GM23338 (cell line): ENCODE results near the gene KDM4B. TPM values are rescaled to one million over a fixed set of nuclear protein-coding genes. Genes with fewer than 3 reads are reported as not detected.
A peak's percentile ranks its signal among the peaks of the same experiment; 100 is the strongest.

Experiments
- ATAC-seq: fragments of 200-7000 bp; cut with Tn5 transposase; 3 replicates; pipeline ENCODE4 v1.9.1; 2020
- DNase-seq: peaks from one replicate; pipeline ENCODE4 v3.0.0-alpha.2; 2015; ENCODE audit warnings: low spot score
- H2AFZ ChIP-seq: fragments of 200-600 bp; sonication (generic); 2 replicates; pipeline ENCODE4 v1.8.0; 2016; ENCODE audit warnings: antibody characterized with exemption, mild to moderate bottlenecking, moderate library complexity
- H3F3A ChIP-seq: fragments of 200-600 bp; sonication (generic); replicated peaks from 2 replicates; pipeline ENCODE4 v1.8.0; 2017; ENCODE audit warnings: antibody characterized with exemption, mixed run types, low read depth
- H3K27ac ChIP-seq: fragments of 200-600 bp; sonication (generic); 2 replicates; pipeline ENCODE4 v1.6.1; 2016; ENCODE audit warnings: low read depth
- H3K27me3 ChIP-seq: fragments of 200-600 bp; sonication (generic); 2 replicates; pipeline ENCODE4 v1.8.0; 2016; ENCODE audit warnings: mild to moderate bottlenecking, mixed run types, moderate library complexity; ENCODE audit not compliant: insufficient read depth
- H3K36me3 ChIP-seq: fragments of 200-600 bp; sonication (generic); 2 replicates; pipeline ENCODE4 v1.8.0; 2016; ENCODE audit warnings: mild to moderate bottlenecking; ENCODE audit not compliant: insufficient read depth
- H3K4me1 ChIP-seq: fragments of 200-600 bp; sonication (generic); 2 replicates; pipeline ENCODE4 v1.8.0; 2016; ENCODE audit warnings: mild to moderate bottlenecking, moderate library complexity; ENCODE audit not compliant: insufficient read depth
- H3K4me2 ChIP-seq: fragments of 200-600 bp; sonication (generic); 2 replicates; pipeline ENCODE4 v1.7.1; 2017; ENCODE audit warnings: mixed run types
- H3K4me3 ChIP-seq: fragments of 200-600 bp; sonication (generic); 2 replicates; pipeline ENCODE4 v1.6.1; 2016; ENCODE audit warnings: mixed run types
- H3K79me2 ChIP-seq: fragments of 200-600 bp; sonication (generic); replicated peaks from 2 replicates; pipeline ENCODE4 v1.8.0; 2017; ENCODE audit warnings: mild to moderate bottlenecking; ENCODE audit not compliant: insufficient read depth
- H3K9me2 ChIP-seq: fragments of 200-600 bp; sonication (generic); 2 replicates; pipeline ENCODE4 v1.8.0; 2017; ENCODE audit not compliant: insufficient read depth
- H4K20me1 ChIP-seq: fragments of 200-600 bp; sonication (generic); replicated peaks from 2 replicates; pipeline ENCODE4 v1.8.0; 2017; ENCODE audit warnings: mild to moderate bottlenecking; ENCODE audit not compliant: insufficient read depth
- H3K27ac Mint-ChIP-seq: 2 replicates; pipeline ENCODE4 v1.8.0; 2020; ENCODE audit warnings: inconsistent platforms, mild to moderate bottlenecking, moderate library complexity, mixed read lengths
- H3K27me3 Mint-ChIP-seq: 3 replicates; pipeline ENCODE4 v1.8.0; 2022; ENCODE audit warnings: low read depth, mild to moderate bottlenecking, moderate library complexity, mixed read lengths, inconsistent platforms; ENCODE audit not compliant: insufficient read depth, poor library complexity
- H3K36me3 Mint-ChIP-seq: 3 replicates; pipeline ENCODE4 v1.8.0; 2021; ENCODE audit warnings: low read depth, mild to moderate bottlenecking, inconsistent platforms, moderate library complexity, mixed read lengths
- H3K4me1 Mint-ChIP-seq: 3 replicates; pipeline ENCODE4 v1.8.0; 2020; ENCODE audit warnings: mild to moderate bottlenecking, inconsistent platforms, mixed read lengths
- H3K4me3 Mint-ChIP-seq: 3 replicates; pipeline ENCODE4 v1.8.0; 2021; ENCODE audit warnings: moderate library complexity, mild to moderate bottlenecking, inconsistent platforms, mixed read lengths
- H3K9me3 Mint-ChIP-seq: 3 replicates; pipeline ENCODE4 v1.8.0; 2020; ENCODE audit warnings: moderate library complexity, mild to moderate bottlenecking, inconsistent platforms, mixed read lengths
- CREB1 ChIP-seq: fragments of 250-450 bp; sonication (Bioruptor Pico); IDR thresholded peaks from 2 replicates; pipeline ENCODE4 v1.5.0; 2020; ENCODE audit warnings: low read depth, mild to moderate bottlenecking, moderate library complexity
- CTCF ChIP-seq, 2 experiments: fragments of 200-600 bp in 1 of 2; sonication (generic) in 1 of 2; conservative IDR thresholded peaks; 2 replicates each; pipeline versions ENCODE4 v1.5.1 to v1.6.1; 2016 to 2017; ENCODE audit warnings: antibody characterized with exemption in 2 of 2, low read depth in 2 of 2, mild to moderate bottlenecking in 2 of 2, moderate library complexity in 1 of 2
- EZH2 ChIP-seq: fragments of 200-600 bp; sonication (generic); IDR thresholded peaks from one replicate; pipeline ENCODE4 v1.8.0; 2017; ENCODE audit warnings: antibody characterized with exemption, mild to moderate bottlenecking, low read depth; ENCODE audit not compliant: unreplicated experiment
- EZH2phosphoT487 ChIP-seq: fragments of 200-600 bp; sonication (generic); IDR thresholded peaks from one replicate; pipeline ENCODE4 v1.8.1; 2018; ENCODE audit warnings: antibody characterized with exemption; ENCODE audit not compliant: unreplicated experiment
- JUNB ChIP-seq: IDR thresholded peaks from one replicate; pipeline ENCODE4 v1.6.1; 2016; ENCODE audit warnings: antibody characterized with exemption; ENCODE audit not compliant: unreplicated experiment
- NANOG ChIP-seq: IDR thresholded peaks from 2 replicates; pipeline ENCODE4 v1.6.1; 2016; ENCODE audit warnings: antibody characterized with exemption, borderline replicate concordance
- POLR2AphosphoS5 ChIP-seq: IDR thresholded peaks from 2 replicates; pipeline ENCODE4 v1.6.1; 2016; ENCODE audit warnings: antibody characterized with exemption, low read depth
- STAT1 ChIP-seq: IDR thresholded peaks from one replicate; pipeline ENCODE4 v1.6.1; 2016; ENCODE audit warnings: antibody characterized with exemption; ENCODE audit not compliant: unreplicated experiment
- ZNF114 ChIP-seq: fragments of 250-450 bp; sonication (Bioruptor Pico); IDR thresholded peaks from 2 replicates; pipeline ENCODE4 v1.5.0; 2020; ENCODE audit warnings: mild to moderate bottlenecking, moderate library complexity
- ZNF331 ChIP-seq: fragments of 250-450 bp; sonication (Bioruptor Pico); IDR thresholded peaks from 2 replicates; pipeline ENCODE4 v1.5.0; 2020; ENCODE audit warnings: low read depth, mild to moderate bottlenecking, moderate library complexity
- polyA plus RNA-seq: library from polyadenylated mRNA; unstranded; fragments of >200 nt; fragmentation: Nextera tagmentation; extraction: Ambion mirVana; gene quantifications from 2 replicates; pipeline ENCODE4 v1.2.1, GENCODE V29; 2016
- total RNA-seq: library from RNA; depleted of rRNA; stranded (reverse); fragments of >200 nt; shearing (Covaris generic); gene quantifications from 2 replicates; pipeline ENCODE4 v1.2.3, GENCODE V29; 2014
- TF ChIP-seq, protein P1 (sequence below): IDR thresholded peaks from one replicate; pipeline ENCODE4 v1.6.1; 2018; ENCODE audit warnings: antibody characterized with exemption; ENCODE audit not compliant: unreplicated experiment
- TF ChIP-seq, protein P2 (sequence below): IDR thresholded peaks from 2 replicates; pipeline ENCODE4 v1.6.1; 2016; ENCODE audit warnings: antibody characterized with exemption
- TF ChIP-seq, protein P3 (sequence below): fragments of 250-450 bp; sonication (Bioruptor Pico); IDR thresholded peaks from 2 replicates; pipeline ENCODE4 v1.5.0; 2020; ENCODE audit warnings: mild to moderate bottlenecking, moderate library complexity

Gene KDM4B
- total and polyA plus RNA-seq, 2 experiments from 2014 or later: 9.1 to 27.6 TPM

DNA sequence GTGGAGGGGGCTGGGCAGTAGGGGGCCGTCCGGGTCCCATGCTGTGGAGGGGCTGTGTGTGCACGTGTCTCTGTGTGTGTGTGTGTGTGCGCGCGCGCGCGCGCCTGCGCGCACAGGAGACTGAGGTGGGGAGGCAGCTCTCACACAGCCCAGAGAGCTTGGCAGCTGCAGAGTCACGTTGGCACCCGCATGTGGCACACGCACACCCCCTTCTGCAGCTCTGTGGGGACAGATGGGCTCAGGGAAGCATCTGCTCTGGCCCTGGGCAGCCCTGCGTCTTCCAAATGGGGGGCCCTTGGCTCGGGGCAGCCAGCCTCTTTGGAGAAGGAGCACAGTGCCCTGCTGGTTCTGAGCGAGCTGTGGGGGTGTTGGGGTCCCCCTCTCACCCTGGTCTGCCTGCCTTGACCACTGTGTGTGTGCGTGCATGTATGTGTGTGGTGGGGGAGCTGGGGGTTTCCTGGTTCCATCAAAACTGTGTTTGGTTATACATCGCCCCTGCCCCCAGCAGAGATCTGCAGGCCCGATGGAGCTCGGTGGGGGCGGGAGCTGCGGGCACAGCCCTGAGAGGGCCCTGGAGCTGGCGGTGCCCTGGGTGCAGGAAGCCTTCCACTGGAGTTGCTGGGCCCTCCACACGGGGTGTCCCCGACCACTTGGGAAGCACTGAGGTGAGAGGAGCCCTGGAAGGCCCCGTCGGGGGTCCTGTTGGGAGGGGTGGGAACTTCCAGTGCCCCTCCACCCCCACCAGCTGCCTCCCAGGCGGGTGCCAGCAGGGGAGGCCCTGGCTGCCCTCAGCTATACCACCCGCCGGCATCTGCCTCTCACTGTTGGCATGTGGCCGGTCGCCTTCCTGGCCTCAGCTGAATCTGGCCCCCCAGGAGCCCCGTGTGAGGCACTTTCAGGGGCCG is 67.1 kb downstream of the KDM4B start:
- Histone ChIP-seq H3K9me2 (no peaks in the 10 kb centered on the region), H3K4me1 (no peaks in the 10 kb centered on the region), H3F3A (no peaks in the 10 kb centered on the region), H3K36me3 (no peaks in the 10 kb centered on the region), H2AFZ (no peak overlapping the region), H3K79me2 (peaks cover 7% of the 10 kb centered on the region; the same call in 1 of the 2 replicates), H4K20me1 (peaks cover 9% of the 10 kb centered on the region), H3K4me2 (no peak overlapping the region), H3K27ac (no peak overlapping the region), H3K27me3 (no peaks in the 10 kb centered on the region), H3K4me3 (no peak overlapping the region)
- H3K4me1 Mint-ChIP-seq: no peaks in the 10 kb centered on the region; the same call in 2 of the 3 replicates
- H3K27me3 Mint-ChIP-seq: no peaks in the 10 kb centered on the region
- TF ChIP-seq, protein P1, sequence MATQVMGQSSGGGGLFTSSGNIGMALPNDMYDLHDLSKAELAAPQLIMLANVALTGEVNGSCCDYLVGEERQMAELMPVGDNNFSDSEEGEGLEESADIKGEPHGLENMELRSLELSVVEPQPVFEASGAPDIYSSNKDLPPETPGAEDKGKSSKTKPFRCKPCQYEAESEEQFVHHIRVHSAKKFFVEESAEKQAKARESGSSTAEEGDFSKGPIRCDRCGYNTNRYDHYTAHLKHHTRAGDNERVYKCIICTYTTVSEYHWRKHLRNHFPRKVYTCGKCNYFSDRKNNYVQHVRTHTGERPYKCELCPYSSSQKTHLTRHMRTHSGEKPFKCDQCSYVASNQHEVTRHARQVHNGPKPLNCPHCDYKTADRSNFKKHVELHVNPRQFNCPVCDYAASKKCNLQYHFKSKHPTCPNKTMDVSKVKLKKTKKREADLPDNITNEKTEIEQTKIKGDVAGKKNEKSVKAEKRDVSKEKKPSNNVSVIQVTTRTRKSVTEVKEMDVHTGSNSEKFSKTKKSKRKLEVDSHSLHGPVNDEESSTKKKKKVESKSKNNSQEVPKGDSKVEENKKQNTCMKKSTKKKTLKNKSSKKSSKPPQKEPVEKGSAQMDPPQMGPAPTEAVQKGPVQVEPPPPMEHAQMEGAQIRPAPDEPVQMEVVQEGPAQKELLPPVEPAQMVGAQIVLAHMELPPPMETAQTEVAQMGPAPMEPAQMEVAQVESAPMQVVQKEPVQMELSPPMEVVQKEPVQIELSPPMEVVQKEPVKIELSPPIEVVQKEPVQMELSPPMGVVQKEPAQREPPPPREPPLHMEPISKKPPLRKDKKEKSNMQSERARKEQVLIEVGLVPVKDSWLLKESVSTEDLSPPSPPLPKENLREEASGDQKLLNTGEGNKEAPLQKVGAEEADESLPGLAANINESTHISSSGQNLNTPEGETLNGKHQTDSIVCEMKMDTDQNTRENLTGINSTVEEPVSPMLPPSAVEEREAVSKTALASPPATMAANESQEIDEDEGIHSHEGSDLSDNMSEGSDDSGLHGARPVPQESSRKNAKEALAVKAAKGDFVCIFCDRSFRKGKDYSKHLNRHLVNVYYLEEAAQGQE: no peak
- no peak for TF ChIP-seq EZH2
- no peak for TF ChIP-seq CREB1
- TF ChIP-seq ZNF331 (CRISPR knock-in tag): no peak
- no peak for TF ChIP-seq ZNF114 (CRISPR knock-in tag)
- TF ChIP-seq POLR2AphosphoS5: no peak
- no peak for TF ChIP-seq NANOG
- no peak for TF ChIP-seq EZH2phosphoT487
- TF ChIP-seq JUNB: no peak
- TF ChIP-seq, protein P2, sequence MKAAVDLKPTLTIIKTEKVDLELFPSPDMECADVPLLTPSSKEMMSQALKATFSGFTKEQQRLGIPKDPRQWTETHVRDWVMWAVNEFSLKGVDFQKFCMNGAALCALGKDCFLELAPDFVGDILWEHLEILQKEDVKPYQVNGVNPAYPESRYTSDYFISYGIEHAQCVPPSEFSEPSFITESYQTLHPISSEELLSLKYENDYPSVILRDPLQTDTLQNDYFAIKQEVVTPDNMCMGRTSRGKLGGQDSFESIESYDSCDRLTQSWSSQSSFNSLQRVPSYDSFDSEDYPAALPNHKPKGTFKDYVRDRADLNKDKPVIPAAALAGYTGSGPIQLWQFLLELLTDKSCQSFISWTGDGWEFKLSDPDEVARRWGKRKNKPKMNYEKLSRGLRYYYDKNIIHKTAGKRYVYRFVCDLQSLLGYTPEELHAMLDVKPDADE: no peak
- TF ChIP-seq STAT1: no peak
- no peak for TF ChIP-seq CTCF (conservative IDR thresholded peaks at IDR 0.05; ENCODE audit: low read depth in 2 of 2)
- TF ChIP-seq, protein P3, sequence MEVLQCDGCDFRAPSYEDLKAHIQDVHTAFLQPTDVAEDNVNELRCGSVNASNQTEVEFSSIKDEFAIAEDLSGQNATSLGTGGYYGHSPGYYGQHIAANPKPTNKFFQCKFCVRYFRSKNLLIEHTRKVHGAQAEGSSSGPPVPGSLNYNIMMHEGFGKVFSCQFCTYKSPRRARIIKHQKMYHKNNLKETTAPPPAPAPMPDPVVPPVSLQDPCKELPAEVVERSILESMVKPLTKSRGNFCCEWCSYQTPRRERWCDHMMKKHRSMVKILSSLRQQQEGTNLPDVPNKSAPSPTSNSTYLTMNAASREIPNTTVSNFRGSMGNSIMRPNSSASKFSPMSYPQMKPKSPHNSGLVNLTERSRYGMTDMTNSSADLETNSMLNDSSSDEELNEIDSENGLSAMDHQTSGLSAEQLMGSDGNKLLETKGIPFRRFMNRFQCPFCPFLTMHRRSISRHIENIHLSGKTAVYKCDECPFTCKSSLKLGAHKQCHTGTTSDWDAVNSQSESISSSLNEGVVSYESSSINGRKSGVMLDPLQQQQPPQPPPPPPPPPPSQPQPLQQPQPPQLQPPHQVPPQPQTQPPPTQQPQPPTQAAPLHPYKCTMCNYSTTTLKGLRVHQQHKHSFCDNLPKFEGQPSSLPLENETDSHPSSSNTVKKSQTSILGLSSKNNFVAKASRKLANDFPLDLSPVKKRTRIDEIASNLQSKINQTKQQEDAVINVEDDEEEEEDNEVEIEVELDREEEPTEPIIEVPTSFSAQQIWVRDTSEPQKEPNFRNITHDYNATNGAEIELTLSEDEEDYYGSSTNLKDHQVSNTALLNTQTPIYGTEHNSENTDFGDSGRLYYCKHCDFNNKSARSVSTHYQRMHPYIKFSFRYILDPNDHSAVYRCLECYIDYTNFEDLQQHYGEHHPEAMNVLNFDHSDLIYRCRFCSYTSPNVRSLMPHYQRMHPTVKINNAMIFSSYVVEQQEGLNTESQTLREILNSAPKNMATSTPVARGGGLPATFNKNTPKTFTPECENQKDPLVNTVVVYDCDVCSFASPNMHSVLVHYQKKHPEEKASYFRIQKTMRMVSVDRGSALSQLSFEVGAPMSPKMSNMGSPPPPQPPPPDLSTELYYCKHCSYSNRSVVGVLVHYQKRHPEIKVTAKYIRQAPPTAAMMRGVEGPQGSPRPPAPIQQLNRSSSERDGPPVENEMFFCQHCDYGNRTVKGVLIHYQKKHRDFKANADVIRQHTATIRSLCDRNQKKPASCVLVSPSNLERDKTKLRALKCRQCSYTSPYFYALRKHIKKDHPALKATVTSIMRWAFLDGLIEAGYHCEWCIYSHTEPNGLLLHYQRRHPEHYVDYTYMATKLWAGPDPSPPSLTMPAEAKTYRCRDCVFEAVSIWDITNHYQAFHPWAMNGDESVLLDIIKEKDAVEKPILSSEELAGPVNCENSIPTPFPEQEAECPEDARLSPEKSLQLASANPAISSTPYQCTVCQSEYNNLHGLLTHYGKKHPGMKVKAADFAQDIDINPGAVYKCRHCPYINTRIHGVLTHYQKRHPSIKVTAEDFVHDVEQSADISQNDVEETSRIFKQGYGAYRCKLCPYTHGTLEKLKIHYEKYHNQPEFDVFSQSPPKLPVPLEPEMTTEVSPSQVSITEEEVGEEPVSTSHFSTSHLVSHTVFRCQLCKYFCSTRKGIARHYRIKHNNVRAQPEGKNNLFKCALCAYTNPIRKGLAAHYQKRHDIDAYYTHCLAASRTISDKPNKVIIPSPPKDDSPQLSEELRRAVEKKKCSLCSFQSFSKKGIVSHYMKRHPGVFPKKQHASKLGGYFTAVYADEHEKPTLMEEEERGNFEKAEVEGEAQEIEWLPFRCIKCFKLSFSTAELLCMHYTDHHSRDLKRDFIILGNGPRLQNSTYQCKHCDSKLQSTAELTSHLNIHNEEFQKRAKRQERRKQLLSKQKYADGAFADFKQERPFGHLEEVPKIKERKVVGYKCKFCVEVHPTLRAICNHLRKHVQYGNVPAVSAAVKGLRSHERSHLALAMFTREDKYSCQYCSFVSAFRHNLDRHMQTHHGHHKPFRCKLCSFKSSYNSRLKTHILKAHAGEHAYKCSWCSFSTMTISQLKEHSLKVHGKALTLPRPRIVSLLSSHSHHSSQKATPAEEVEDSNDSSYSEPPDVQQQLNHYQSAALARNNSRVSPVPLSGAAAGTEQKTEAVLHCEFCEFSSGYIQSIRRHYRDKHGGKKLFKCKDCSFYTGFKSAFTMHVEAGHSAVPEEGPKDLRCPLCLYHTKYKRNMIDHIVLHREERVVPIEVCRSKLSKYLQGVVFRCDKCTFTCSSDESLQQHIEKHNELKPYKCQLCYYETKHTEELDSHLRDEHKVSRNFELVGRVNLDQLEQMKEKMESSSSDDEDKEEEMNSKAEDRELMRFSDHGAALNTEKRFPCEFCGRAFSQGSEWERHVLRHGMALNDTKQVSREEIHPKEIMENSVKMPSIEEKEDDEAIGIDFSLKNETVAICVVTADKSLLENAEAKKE: no peak
- 0 out of 2 replicates have a peak overlapping the region, but pooled peaks have one; percentile 40 for H3K27ac Mint-ChIP-seq
- no peak for DNase-seq
- peaks cover 7% of the 10 kb centered on the region; the same call in 2 of the 3 replicates for H3K36me3 Mint-ChIP-seq
- ATAC-seq: no peak
- no peaks in the 10 kb centered on the region; the same call in 2 of the 3 replicates for H3K9me3 Mint-ChIP-seq
- no peak overlapping the region for H3K4me3 Mint-ChIP-seq
